Measurements from ENCODE around the gene PCSK6.

Gene PCSK6

GRCh38 chr15:101276501-101277037, 212.9 kb downstream of the PCSK6 start:
- TF ChIP-seq CTCF (IDR thresholded peaks at IDR 0.05; ENCODE audit: insufficient read depth, low read depth, low read length, missing control alignments): peak; percentile 41
- peak overlapping the region; percentile 79 for H3K4me3 ChIP-seq (ENCODE audit: low read depth, low read length)
- peak; percentile 84 for DNase-seq (ENCODE audit: low read depth)

GRCh38 chr15:101275018-101275417, 214.5 kb downstream of the PCSK6 start:
- no peak for TF ChIP-seq CTCF (IDR thresholded peaks at IDR 0.05; ENCODE audit: insufficient read depth, low read depth, low read length, missing control alignments)
- no peak overlapping the region; the same call in 1 of the 2 replicates for H3K4me3 ChIP-seq (ENCODE audit: low read depth, low read length)
- peak; percentile 74 for DNase-seq (ENCODE audit: low read depth)

- no peak for TF ChIP-seq CTCF (IDR thresholded peaks at IDR 0.05; ENCODE audit: insufficient read depth, low read depth, low read length, missing control alignments)
- DNase-seq (ENCODE audit: low read depth): no peak
- no peak overlapping the region for H3K4me3 ChIP-seq (ENCODE audit: low read depth, low read length)
These were observed 216.0 kb downstream of the PCSK6 start for GRCh38 chr15:101273534-101273933.

GRCh38 chr15:101272584-101272983, 216.9 kb downstream of the PCSK6 start:
- no peak for DNase-seq (ENCODE audit: low read depth)
- no peak for TF ChIP-seq CTCF (IDR thresholded peaks at IDR 0.05; ENCODE audit: insufficient read depth, low read depth, low read length, missing control alignments)
- H3K4me3 ChIP-seq (ENCODE audit: low read depth, low read length): no peak overlapping the region

- peak; percentile 35 for TF ChIP-seq CTCF (IDR thresholded peaks at IDR 0.05; ENCODE audit: insufficient read depth, low read depth, low read length, missing control alignments)
- no peak for DNase-seq (ENCODE audit: low read depth)
- H3K4me3 ChIP-seq (ENCODE audit: low read depth, low read length): no peak overlapping the region
These were observed 219.9 kb downstream of the PCSK6 start for GRCh38 chr15:101269479-101270223.

- TF ChIP-seq CTCF (IDR thresholded peaks at IDR 0.05; ENCODE audit: insufficient read depth, low read depth, low read length, missing control alignments): no peak
- no peak for DNase-seq (ENCODE audit: low read depth)
- H3K4me3 ChIP-seq (ENCODE audit: low read depth, low read length): no peak overlapping the region
These were observed 222.0 kb downstream of the PCSK6 start for GRCh38 chr15:101267320-101268104.
